ENCODE results near the gene MUC5AC.
A peak's percentile ranks its signal among the peaks of the same experiment; 100 is the strongest.

Gene MUC5AC

DNA sequence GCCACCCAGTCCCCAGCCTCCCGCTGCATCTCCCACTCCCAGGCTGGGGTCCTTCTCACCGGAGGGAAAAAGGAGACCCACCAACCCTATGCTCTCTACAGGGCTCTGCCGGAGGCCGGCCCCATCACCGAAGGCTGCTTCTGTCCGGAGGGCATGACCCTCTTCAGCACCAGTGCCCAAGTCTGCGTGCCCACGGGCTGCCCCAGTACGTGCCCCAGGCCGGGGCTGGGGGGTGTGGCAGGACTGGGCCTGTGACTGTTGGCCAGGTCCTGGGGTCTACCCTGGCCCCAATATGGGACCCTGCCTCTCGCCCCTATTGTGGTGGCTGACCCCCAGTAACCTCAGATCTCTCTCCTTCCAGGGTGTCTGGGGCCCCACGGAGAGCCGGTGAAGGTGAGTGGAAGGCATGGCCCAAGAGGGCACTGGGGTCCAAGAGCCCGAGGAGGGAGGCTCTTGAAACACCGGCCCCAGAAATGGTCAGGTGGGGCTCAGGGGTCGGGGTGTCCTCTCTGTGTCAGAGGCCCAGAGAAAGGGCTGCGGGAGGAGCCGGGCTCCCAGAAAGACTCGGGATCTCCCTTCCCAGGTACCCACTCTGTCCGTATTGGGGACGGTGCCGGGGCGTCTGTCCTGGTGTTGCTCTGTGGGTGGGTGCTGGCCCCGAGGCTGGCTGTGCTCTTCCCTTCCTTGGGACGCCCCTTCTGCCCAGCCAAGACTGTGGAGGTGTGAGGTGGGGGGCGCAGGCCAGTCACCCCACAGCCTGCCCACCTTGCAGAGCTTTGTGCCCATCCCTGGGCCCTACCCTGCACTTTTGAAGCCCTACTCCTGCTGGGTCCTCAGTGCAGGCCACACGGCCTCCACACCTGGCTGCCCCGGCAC lies 39.0 kb downstream of the MUC5AC start:
- no peak for TF ChIP-seq JUND (IDR thresholded peaks at IDR 0.05; ENCODE audit: low read depth)
- in situ Hi-C loops (cut with HindIII; ENCODE audit: low pct_unique_long_range_greater_than_20kb, low sequenced_read_pairs): no loop called here
- no peak for DNase-seq (ENCODE audit: low read depth in 1 of 2, low spot score in 1 of 2)

DNA sequence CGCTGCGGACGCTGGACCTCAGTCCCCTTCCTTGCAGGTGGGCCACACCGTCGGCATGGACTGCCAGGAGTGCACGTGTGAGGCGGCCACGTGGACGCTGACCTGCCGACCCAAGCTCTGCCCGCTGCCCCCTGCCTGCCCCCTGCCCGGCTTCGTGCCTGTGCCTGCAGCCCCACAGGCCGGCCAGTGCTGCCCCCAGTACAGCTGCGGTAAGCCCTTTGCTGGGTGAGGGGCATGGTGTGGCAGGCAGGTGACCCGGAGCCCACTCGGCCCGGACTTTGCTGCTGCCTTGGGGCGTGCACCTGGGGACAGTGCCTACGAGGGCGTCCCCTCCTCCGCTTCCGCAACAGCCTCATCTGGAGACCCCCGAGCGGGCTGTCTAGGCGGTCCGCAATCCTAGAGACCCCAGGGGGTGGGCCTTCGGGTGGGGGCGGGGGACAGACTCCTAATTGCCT lies 39.7 kb downstream of the MUC5AC start:
- TF ChIP-seq JUND (IDR thresholded peaks at IDR 0.05; ENCODE audit: low read depth): no peak
- in situ Hi-C loops (cut with HindIII; ENCODE audit: low pct_unique_long_range_greater_than_20kb, low sequenced_read_pairs): no loop called here
- no peak for DNase-seq (ENCODE audit: low read depth in 1 of 2, low spot score in 1 of 2)

DNA sequence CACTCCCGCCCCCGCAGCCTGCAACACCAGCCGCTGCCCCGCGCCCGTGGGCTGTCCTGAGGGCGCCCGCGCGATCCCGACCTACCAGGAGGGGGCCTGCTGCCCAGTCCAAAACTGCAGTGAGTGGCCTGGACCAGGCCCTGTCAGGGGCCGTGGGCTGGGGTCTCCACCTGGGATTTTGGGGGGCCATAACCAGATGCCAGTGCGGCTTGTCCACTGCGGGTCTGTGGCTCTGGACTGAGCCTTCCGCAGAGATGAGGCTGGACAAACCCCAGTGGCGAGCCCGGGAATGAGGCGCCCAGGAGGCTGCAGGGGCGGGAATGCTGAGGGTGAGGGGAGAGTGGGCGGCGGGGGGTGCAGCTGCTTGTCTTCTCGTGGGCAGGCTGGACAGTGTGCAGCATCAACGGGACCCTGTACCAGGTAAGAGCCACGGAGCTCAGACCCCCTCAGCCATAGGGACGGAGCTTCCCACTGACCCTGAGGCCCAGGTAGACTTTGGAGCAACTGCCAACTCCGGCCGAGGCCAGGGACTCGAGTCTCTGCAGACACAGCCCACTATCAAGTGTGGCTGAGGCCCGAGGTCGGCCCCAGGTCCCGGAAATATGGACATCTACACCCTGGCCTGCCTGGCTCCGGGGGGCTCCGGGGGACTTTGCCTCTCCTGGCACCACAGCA lies 40.3 kb downstream of the MUC5AC start:
- in situ Hi-C loops (cut with HindIII; ENCODE audit: low pct_unique_long_range_greater_than_20kb, low sequenced_read_pairs): no loop called here
- no peak for TF ChIP-seq JUND (IDR thresholded peaks at IDR 0.05; ENCODE audit: low read depth)

DNA sequence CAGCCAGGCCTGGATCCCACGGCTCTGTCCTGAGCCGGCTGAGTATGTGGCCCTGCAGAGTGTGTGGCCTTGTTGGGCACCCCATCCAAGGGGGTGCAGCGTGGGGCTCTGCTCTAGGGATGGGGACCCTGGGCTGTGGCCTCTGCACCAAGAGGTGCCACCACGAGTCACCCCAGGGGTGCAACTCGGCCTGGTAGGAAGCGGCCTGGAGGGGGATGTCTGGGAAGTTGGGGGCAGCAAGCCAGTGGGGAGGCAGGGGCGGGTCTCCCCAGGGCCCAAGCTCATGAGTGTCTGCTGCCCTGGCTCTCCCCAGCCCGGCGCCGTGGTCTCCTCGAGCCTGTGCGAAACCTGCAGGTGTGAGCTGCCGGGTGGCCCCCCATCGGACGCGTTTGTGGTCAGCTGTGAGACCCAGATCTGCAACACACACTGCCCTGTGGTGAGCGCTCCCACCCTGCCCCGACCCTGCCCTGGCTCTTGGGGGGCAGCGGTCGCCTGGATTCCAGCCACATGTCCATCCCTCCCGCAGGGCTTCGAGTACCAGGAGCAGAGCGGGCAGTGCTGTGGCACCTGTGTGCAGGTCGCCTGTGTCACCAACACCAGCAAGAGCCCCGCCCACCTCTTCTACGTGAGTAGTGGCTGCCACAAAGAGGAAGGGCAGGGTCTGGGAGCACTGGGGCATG lies 40.9 kb downstream of the MUC5AC start:
- TF ChIP-seq JUND (IDR thresholded peaks at IDR 0.05; ENCODE audit: low read depth): no peak
- in situ Hi-C loops (cut with HindIII; ENCODE audit: low pct_unique_long_range_greater_than_20kb, low sequenced_read_pairs): no loop called here
- no peak for DNase-seq (ENCODE audit: low read depth in 1 of 2, low spot score in 1 of 2)

More for the DNA sequence above, 40.3 kb downstream of the MUC5AC start:
- no peak for DNase-seq (ENCODE audit: low read depth in 1 of 2, low spot score in 1 of 2)

DNA sequence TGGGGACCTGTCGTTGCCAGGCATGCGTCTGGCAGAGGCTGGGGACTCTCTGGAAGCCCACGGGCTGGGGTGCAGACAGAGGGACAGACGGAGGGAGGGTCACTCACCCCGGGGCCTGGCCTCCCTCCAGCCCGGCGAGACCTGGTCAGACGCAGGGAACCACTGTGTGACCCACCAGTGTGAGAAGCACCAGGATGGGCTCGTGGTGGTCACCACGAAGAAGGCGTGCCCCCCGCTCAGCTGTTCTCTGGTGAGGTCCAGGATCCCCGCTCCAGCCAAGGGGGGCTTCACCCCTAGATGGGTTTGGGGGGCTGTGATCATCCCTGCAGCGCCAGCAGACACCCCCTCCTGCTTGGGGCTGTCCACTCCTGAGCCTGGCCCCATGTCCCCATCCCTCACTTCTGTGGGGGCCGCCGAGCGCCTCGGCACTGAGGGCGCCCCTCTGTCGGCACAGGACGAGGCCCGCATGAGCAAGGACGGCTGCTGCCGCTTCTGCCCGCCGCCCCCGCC lies 41.5 kb downstream of the MUC5AC start:
- DNase-seq (ENCODE audit: low read depth in 1 of 2, low spot score in 1 of 2): no peak
- no peak for TF ChIP-seq JUND (IDR thresholded peaks at IDR 0.05; ENCODE audit: low read depth)
- in situ Hi-C loops (cut with HindIII; ENCODE audit: low pct_unique_long_range_greater_than_20kb, low sequenced_read_pairs): no loop called here

DNA sequence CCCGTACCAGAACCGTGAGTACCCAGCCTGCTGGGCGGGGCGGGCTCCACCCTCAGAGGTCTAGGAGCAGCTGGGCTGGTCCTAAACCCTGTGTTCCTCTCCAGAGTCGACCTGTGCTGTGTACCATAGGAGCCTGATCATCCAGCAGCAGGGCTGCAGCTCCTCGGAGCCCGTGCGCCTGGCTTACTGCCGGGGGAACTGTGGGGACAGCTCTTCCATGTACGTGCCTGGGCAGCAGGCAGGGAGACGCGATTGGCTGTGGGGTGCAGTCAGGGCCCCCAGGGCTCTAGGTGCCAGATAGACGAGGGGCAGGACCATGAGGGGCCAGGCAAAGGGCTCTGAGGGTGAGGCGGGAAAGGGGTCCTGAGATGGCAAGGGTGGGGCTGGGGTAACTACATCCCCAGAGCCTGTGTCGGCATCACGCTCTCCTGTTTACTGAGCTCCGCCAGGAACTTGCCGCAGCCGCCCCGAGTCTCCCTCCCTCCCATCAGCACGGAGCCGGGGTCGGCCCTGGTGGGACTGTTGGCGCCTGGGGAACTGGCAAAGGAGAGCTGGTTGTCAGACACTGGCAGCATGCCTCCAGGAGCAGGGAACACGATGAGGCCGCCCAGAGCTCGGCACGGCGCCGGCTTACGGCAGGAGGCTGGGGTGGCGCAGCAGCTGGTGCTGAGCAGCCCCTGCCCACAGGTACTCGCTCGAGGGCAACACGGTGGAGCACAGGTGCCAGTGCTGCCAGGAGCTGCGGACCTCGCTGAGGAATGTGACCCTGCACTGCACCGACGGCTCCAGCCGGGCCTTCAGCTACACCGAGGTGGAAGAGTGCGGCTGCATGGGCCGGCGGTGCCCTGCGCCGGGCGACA lies 42.2 kb downstream of the MUC5AC start:
- DNase-seq (ENCODE audit: low read depth in 1 of 2, low spot score in 1 of 2): peak in 1 of 2 experiments; percentile 23
- no peak for TF ChIP-seq JUND (IDR thresholded peaks at IDR 0.05; ENCODE audit: low read depth)
- in situ Hi-C loops (cut with HindIII; ENCODE audit: low pct_unique_long_range_greater_than_20kb, low sequenced_read_pairs): no loop called here

DNA sequence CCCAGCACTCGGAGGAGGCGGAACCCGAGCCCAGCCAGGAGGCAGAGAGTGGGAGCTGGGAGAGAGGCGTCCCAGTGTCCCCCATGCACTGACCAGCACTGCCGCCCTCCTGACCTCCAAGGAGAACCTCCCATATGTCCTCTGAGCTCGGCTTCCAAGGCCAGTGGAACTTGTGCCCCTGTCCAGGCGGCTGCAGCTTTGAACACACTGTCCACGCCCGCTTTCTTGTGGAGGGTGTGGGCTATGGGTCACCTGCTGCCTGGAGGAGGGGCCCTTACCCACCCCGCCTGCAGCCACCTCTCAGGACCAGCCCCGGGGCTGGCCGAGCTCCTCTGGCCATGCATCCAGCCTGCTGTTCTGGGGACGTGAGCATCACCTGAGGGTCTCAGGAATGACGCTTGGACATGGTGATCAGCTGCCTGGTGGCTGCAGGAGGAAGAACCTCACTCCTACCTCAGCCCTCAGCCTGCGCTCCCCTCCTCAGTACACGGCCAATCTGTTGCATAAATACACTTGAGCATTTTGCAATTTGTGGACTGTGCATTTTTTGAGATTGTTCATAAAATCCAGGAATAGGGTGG lies 42.9 kb downstream of the MUC5AC start:
- no peak for DNase-seq (ENCODE audit: low read depth in 1 of 2, low spot score in 1 of 2)
- in situ Hi-C loops (cut with HindIII; ENCODE audit: low pct_unique_long_range_greater_than_20kb, low sequenced_read_pairs): no loop called here
- no peak for TF ChIP-seq JUND (IDR thresholded peaks at IDR 0.05; ENCODE audit: low read depth)

DNA sequence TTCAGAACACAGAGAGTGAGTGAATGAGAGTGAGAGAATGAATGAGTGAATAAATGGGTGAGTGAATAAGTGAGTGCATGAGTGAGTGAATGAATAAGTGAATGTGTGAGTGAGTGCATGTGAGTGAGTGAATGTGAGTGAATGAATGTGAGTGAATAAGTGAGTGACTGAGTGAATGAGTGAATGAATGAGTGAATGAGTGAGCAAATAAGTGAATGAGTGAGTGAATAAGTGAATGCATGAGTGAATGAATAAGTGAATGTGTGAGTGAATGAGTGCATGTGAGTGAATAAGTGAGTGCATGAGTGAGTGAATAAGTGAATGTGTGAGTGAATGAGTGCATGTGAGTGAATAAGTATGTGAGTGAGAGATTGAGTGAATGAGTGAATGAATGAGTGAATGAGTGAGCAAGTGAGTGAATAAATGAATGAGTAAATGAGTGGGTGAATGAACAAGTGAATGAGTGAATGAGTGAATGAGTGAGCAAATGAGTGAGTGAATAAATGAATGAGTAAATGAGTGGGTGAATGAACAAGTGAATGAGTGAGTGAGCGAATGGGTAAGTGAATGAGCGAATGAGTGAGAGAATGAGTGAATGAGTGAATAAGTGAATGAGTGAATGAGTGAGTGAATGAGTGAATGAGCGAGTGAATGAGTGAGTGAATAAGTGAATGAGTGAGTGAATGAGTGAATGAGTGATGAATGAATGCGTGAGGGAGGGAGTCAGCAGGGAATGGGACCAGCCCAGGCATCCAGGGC lies 43.8 kb downstream of the MUC5AC start:
- no peak for TF ChIP-seq JUND (IDR thresholded peaks at IDR 0.05; ENCODE audit: low read depth)
- DNase-seq (ENCODE audit: low read depth in 1 of 2, low spot score in 1 of 2): no peak
- in situ Hi-C loops (cut with HindIII; ENCODE audit: low pct_unique_long_range_greater_than_20kb, low sequenced_read_pairs): no loop called here

DNA sequence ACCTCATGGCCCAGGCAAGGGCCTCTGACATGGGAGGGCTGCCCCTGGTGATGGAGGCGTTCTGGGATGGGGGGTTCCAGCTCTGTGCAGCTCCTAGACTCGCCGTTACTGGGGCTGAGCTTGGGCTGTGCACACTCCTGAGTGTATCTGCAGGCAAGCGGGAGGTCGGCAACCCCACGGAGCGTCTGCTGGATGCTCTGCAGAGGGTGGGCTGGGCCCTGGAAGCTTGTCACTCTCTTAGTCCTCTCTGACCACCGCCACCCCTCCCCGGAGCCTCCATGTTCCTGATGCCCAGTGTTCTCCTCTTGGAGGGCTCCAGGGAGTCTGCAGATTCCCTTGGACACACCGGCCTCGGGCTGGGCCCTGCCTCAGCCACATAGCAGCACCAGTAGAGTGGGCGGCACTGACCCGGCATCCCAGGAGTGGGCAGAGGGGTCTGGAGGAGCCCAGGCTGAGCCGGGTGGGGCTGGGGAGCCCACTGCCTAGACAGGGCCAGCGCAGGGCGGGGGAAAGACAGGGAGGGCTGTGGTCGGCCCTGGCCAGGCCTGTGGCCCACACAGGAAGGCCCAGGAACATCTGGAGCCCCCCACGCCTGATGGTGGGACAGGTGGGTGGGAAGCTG lies 44.5 kb downstream of the MUC5AC start:
- in situ Hi-C loops (cut with HindIII; ENCODE audit: low pct_unique_long_range_greater_than_20kb, low sequenced_read_pairs): no loop called here
- no peak for TF ChIP-seq JUND (IDR thresholded peaks at IDR 0.05; ENCODE audit: low read depth)
- DNase-seq (ENCODE audit: low read depth in 1 of 2, low spot score in 1 of 2): no peak

DNA sequence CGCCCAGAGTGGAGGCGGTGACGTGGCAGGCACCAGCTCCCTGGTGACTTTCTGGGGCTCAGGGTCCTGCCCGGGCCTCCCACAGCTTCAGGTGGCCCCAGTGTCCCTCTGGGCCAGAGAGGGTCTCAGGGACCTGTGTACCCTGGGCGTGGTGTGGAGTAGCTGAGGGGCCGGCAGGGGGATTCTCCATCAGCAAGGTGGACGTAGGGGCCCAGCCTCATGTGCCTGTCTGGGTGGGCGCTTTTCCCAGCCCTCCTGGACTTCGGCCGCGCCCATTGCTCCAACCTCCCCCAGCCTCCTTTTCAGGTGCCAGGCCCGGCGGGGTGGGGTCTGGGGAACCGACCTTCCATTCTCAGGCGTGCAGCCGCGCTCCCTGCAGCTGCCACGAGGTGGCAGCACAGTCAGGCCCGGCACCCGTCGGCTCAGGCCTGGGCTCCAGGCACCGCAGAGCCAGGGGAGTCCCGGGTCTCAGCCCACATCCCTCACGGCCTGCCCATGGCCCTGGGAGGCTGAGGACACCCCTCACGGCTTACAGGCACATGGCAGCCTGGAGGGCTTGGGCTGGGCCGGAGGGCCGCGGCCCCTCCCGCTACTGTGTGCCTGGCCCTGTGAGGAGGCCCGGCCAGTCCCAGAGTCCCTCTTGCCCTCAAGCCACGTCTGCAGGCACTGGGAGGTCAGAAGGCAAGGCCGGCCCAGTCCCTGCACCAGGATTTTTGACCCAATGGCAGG lies 45.2 kb downstream of the MUC5AC start:
- in situ Hi-C loops (cut with HindIII; ENCODE audit: low pct_unique_long_range_greater_than_20kb, low sequenced_read_pairs): no loop called here
- peak; percentile 39 to 70 for DNase-seq (ENCODE audit: low read depth in 1 of 2, low spot score in 1 of 2)
- no peak for TF ChIP-seq JUND (IDR thresholded peaks at IDR 0.05; ENCODE audit: low read depth)
